ENCODE measurements around the gene TPP2.

TPP2 gene

GRCh38 chr13:102721800-102722231, 125.0 kb downstream of the TPP2 start:
- DNase-seq = peak in 51 of 56 donors; percentile 0 to 90 (median 53)

DNA sequence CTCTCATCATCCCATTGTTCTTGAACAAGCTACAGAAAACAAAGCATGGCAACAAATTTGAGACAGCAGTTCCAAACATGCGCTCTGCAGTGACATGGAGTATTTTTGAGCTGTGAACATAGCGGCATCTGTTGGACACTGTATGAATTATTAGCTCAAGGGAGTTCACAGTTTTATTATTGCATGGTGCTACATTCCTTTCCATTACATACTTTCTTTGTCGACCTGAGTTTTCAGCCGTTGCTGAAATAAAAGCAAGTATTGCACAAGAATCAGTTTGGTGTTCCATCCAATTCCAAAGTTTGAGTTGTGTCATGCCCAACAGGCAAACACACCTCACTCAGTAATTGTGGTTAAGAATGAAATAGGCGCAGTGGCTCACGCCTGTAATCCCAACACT, 128.1 kb downstream of the TPP2 start:
- peak in 21 of 56 donors; percentile 1 to 35 (median 7) for DNase-seq

DNA sequence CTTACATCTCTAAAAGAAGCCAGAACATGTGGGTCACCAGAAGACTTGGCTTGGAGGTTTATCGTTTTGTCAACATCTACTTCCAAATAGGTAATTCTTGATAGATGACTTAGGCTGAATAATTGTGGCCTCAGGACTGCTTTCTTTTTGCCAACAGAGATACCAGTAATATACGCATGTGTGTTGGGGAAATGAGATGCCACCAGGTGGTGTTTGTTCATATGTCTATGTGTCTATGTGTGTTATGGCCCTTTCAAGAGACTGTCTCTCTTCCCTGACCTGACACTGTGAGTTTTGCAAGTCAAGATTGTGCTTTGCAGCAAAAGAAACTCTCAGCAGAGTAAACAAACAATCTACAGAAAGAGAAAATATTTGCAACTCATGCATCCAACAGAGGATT, 129.6 kb downstream of the TPP2 start:
- DNase-seq = no peak
